NCI-H2196 treated with DMSO at 0.1 percent for 48 hours (cell line): ENCODE results near the gene BPTF.
"Not testable (repeated sequence)": the region's sequence is repeated elsewhere in the genome, so short reads cannot be mapped to it uniquely, and the experiment has no call there.

Experiments used
- DNase-seq: peaks from one replicate; lab custom pipeline; 2025; ENCODE audit not compliant: unreplicated experiment; lab: John Stamatoyannopoulos, UW

The BPTF gene

DNA sequence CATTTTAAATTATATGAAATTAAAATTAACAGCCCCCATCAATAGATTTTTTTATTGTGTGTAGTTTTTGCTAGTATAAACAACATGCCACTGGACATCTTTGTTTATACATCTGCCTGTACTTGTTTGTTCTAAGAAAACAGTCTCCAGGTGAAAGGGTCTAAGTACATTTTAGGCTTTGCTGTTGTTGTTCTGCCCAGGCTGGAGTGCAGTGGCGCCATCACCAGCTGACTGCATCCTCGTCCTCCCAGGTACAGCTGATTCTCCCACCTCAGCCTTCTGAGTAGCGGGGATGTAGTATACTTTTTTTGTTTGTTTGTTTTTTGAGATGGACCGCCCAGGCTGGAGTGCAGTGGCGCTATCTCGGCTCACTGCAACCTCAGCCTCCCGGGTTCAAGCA, 145.5 kb downstream of the BPTF start:
- no peak for DNase-seq

DNA sequence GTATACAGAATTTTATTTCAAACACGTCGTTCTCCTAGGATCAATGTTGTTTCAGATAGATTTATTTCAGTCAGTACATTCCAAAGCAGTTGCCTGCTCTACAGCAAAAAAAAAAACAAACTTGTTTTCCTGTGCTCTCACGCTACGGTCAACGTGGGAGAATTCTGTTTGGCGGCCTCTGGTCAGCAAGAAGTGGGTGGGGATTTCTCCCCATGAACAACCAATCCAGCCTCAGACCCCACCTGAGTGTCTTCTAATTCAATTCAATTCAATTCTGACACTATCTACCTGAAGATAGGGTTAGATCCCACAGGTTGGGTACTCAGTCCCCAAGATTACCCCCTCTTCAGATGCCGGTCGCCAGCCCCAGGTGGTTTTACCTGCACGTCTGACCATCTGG, 148.9 kb downstream of the BPTF start:
- DNase-seq: no peak

GRCh38 chr17:67974598-67975066, 149.3 kb downstream of the BPTF start:
- DNase-seq: no peak

GRCh38 chr17:67976306-67976705, 151.0 kb downstream of the BPTF start:
- not testable (repeated sequence) for DNase-seq

DNA sequence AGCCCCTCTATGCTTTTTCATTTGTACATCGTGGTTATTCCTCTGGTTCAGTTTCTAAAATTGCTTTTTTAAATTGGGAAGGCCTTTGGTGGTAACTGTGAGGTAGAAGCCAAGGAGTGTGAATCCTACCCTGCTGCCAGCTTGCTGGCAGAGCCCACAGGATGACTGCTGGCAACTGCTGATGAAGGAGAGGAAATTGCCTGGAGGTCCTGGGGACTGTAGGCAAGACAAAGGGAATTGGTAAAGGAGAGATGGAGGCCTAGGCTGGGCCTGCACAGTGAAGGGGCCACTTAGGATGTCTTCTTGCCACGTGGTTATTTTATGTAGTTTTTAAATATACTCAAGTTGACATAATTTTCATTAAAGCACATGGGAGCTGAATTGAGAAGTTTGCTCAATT, 155.2 kb downstream of the BPTF start:
- DNase-seq: no peak

- not testable (repeated sequence) for DNase-seq
These were observed 155.6 kb downstream of the BPTF start for GRCh38 chr17:67980883-67981282.

GRCh38 chr17:67982034-67982640, 156.8 kb downstream of the BPTF start:
- DNase-seq: no peak

DNA sequence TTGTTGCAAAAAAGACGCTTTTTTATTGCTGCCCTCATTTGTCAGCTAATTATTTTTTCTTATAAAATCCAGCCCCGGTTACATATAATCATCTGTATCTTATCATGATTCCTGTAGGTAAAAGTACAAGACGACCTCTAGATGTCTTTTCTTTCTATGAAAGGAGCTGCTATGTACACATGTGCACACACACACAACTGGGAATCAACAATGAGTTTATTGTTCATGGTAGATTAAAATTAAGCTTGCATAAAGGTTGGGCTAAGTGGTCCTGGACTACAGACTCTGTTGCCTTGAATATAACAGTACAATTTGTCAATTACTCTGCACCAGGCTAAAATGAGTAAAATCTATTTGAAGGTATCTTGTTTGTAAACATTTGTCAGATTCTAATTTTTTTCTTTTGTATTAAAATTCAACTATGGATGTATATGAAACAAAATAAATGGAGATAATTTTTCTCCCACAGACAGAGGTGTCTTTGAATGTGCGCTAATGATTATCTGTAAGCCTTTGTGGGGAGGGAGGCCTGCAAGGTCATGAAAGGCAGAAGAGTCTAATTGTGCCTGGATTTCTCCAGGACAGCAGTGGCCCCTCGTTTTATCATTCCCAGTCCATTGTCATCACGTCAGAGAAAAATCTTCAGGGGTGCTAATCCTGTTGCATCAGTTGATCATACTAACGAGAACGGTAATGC, 157.5 kb downstream of the BPTF start:
- DNase-seq: no peak

- DNase-seq: no peak
These were observed 158.0 kb downstream of the BPTF start for GRCh38 chr17:67983383-67983688.

DNA sequence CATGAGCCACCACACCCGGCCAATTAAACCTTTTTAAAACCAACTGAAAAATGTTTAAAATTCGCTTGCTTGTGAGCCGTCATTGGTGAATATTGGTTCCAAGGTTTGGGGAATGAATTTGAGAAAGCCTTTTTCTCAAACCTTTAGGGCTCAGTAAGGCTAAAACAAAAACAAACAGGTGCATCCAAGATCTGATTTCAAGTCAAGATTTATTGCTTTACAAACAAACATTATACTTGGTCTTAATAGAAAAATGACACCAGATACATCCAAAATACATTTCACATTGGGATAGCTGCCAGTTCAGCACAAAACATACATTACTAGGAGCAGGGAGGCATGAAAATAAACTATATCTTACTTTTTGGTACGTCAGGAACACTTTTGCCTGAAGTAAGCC, 165.6 kb downstream of the BPTF start:
- DNase-seq: peak; percentile 15

DNA sequence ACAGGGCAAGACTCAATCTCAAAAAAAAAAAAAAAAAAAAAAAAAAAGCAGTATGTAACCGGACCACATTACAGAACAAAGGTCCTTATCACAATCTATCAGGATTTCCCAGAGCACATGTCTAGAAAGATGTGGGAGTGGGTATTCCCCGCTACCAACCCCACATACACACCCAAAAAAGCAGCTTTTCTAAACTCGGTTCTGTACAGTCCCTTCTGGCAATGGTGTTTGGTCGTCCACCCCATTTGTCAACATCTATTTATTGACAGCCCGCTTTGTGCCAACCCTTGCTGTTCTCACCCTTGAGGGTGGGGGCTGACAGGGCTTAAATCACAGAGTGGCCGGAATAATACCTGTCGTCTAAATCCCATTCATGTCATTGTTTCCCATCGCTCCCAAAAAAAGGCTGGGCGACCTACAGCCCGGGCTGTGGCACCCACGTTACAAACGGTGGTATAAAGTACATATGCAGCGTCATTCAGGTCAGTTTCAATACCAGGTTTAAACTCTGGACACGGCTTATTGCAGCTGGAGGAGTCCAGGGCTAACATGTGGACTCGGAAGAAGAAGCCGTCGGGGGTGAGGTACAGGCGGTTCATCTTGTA, 167.3 kb downstream of the BPTF start:
- DNase-seq: no peak

- peak; percentile 85 for DNase-seq
These were observed 168.1 kb downstream of the BPTF start for GRCh38 chr17:67993153-67993997.

DNA sequence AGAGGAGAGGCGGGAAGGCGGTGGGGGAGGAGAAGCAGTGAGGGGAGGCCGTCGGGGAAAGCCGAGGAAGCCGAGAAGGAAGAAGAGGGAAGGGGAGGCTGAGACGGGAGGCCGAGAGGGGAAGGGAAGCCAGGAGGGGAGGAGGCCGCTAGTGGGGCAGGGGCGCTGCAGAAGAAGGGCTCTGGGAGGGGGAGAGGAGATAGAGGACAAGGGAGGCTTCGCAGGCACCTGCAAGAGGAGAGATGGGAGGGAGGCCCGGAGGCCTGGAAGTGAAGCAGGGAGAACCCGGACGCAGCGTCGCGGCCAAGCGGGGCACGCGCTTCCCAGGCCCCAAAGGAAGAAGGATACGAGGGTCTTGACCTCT, 168.7 kb downstream of the BPTF start:
- DNase-seq: peak; percentile 22

DNA sequence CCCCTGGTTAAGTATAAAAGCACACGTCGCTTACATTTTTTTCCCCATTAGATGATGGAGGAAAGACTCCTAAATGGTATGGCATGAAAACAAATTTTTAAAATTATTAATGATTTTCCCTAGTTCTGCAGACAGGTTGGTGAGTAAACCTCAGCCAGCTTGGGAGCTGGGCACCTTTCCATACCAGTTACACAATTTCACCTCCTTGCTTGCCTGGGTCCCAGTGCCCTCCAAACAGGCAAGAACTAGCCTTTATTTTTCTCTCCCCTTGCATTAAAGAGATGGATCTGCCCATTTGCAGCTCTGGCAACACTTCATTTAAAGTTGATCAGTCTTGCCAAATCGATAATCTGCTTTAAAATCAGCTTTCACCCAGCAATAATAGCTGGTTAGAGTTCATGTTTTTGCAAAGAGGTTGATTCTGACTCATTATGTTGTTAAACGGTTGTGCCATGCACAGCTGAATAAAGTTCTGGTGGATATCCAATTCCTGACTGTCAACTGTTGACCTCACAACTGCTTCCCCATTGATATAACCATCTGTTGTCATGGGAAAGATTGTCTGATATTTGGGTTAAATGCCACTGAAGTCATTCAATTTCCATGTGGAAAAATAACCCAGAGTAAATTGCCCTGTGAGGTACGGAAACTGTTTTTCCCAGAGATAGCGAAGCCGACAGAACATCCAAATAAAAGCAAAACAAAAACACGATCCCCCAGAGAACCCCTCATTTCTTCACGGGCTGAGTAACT, 169.7 kb downstream of the BPTF start:
- no peak for DNase-seq

DNA sequence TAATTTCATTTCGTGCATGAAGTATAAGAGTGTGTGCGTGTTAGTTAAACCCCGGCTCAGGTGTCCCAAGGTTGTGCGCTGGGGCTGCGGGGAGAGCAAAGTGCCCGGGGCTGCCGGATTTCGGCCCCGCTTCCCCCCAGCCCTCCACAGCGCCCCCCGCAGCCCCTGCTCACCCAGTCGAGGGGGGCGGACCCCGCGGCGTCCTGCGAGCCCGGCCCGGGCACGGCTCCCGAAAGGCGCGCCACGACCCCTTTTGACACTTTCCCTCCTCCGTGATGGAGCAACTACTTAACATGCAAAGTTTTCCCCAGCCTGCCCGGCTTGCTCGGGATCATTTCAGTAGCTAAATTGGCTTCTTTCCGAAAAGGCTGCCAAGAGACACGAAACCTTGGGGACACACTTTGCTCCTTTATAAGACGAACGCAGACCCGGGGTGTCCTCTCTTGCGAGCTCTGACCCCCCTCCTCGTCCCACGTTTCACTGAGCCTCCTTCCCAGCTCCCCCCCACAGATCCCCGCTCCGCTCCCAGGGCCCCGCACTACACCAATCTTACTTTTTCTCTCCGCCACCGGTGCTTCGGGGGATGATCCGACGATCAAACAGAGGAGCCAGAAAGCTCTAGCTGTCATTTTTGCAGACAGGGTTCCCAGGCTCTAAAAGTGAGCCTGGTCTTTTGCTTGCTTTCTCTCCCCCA, 170.4 kb downstream of the BPTF start:
- DNase-seq: no peak

- DNase-seq: not testable (repeated sequence)
These were observed 171.2 kb downstream of the BPTF start, which contains the start of gene C17orf58 for GRCh38 chr17:67996301-67997171. C17orf58 (minus strand) TSS chr17:67996469; CDS start chr17:67996198, 271 bp downstream.

- no peak for DNase-seq
These were observed 173.2 kb downstream of the BPTF start for GRCh38 chr17:67998466-67998865.

GRCh38 chr17:67999291-67999911, 174.1 kb downstream of the BPTF start:
- no peak for DNase-seq

DNA sequence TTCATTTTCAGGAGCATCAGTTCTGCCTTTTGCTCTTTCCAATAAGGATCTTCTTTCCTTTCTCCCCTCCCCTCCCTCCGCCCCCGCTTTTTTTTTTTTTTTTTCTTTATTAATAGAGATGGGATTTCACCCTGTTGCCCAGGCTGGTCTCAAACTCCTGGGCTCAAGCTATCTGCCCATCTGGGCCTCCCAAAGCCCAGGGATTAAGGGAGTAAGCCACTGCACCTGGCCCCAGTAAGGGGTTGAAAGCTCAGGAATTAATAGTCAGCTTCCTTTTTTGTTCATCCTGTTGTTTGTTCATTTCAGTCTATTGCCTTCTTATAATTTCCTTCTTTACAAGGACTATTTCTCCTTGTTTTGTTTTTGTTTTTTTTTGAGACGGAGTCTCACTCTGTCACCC, 178.9 kb downstream of the BPTF start:
- DNase-seq: no peak
